ENCODE data around the gene PARVG. TPM values are rescaled to one million over a fixed set of nuclear protein-coding genes. Genes with fewer than 3 reads are reported as not detected.

The PARVG gene
- total and polyA plus RNA-seq, 10 of the 15 experiments (the other 5 are each of a cell fraction or from before 2014, with no cell fraction given), result 6.3 to 123 (median 71.9) TPM

GRCh38 chr22:44221710-44222475, 41.2 kb downstream of the PARVG start (continued):
- TF ChIP-seq ZNF592 (IDR thresholded peaks at IDR 0.05) (no peak), NRF1 (conservative IDR thresholded peaks at IDR 0.05; ENCODE audit: low read depth, low read length) (no peak), RCOR1 (conservative IDR thresholded peaks at IDR 0.05; ENCODE audit: low read depth, low read length) (no peak), E2F4 (IDR thresholded peaks at IDR 0.05; ENCODE audit: low read depth, low read length) (no peak), TCF3 (IDR thresholded peaks at IDR 0.05; ENCODE audit: borderline replicate concordance, insufficient read depth, low read depth, low read length) (no peak), BCL11A (IDR thresholded peaks at IDR 0.05; ENCODE audit: low read depth, low read length) (no peak), IKZF2 (IDR thresholded peaks at IDR 0.05) (no peak)

Data from GM12878 (cell line).